ENCODE measurements around the gene PTH2.

GRCh38 chr19:49468199-49468598 lies 45.0 kb upstream of the PTH2 start:
- TF ChIP-seq CTCF (conservative IDR thresholded peaks at IDR 0.05) (no peak), ZFX (IDR thresholded peaks at IDR 0.05) (no peak)

Measured in C4-2B (cell line).